Ascending aorta (tissue), 2 donors: ENCODE results near the gene ABCG4. TPM values are rescaled to one million over a fixed set of nuclear protein-coding genes. Genes with fewer than 3 reads are reported as not detected.
A peak's percentile ranks its signal among the peaks of the same experiment; 100 is the strongest.
"Not testable (repeated sequence)": the region's sequence is repeated elsewhere in the genome, so short reads cannot be mapped to it uniquely, and the experiment has no call there.

ENCODE experiments used
- DNase-seq, 2 donors: peaks; one replicate each; pipeline ENCODE4 v3.0.0-alpha.2; 2019; ENCODE audit warnings: low spot score in 2 of 2
- H3K27ac ChIP-seq, 2 donors: fragments of 200-600 bp; sonication (generic); one replicate each; pipeline ENCODE4 v1.5.1; 2016 to 2017; ENCODE audit warnings: mild to moderate bottlenecking in 1 of 2
- H3K27me3 ChIP-seq: fragments of 200-600 bp; sonication (generic); one replicate; pipeline ENCODE4 v1.5.1; 2017
- H3K36me3 ChIP-seq, 2 donors: fragments of 200-600 bp; sonication (generic); one replicate each; pipeline ENCODE4 v1.5.1; 2016
- H3K4me1 ChIP-seq, 2 donors: fragments of 200-600 bp; sonication (generic); one replicate each; pipeline ENCODE4 v1.5.1; 2016 to 2017; ENCODE audit warnings: mild to moderate bottlenecking in 1 of 2
- H3K4me3 ChIP-seq, 2 donors: fragments of 200-600 bp; sonication (generic); one replicate each; pipeline ENCODE4 v1.5.1; 2016 to 2017; ENCODE audit warnings: mild to moderate bottlenecking in 1 of 2
- H3K9me3 ChIP-seq, 2 donors: fragments of 200-600 bp; sonication (generic); one replicate each; pipeline ENCODE4 v1.5.1; 2016
- intact Hi-C: fragments of 100-400 bp; cut with DNase I; formaldehyde crosslinking; loops from one replicate; pipeline ENCODE4 v1.15.1; 2023
- total RNA-seq: library from RNA; depleted of rRNA; stranded (reverse); fragments of >200 nt; gene quantifications from one replicate; pipeline ENCODE4 v1.1.0, GENCODE V29; 2016
- TF ChIP-seq, protein P1 (sequence below), 3 experiments: fragments of 200-600 bp in 2 of 3; fragments of 450-650 bp in 1 of 3; sonication (generic) in 2 of 3; IDR thresholded peaks; one replicate each; pipeline ENCODE4 v1.5.1; 2016 to 2019; ENCODE audit warnings: antibody characterized with exemption in 3 of 3, mild to moderate bottlenecking in 1 of 3, moderate library complexity in 1 of 3

ABCG4 gene
- total RNA-seq, 1 donor from 2014 or later, result not detected

DNA sequence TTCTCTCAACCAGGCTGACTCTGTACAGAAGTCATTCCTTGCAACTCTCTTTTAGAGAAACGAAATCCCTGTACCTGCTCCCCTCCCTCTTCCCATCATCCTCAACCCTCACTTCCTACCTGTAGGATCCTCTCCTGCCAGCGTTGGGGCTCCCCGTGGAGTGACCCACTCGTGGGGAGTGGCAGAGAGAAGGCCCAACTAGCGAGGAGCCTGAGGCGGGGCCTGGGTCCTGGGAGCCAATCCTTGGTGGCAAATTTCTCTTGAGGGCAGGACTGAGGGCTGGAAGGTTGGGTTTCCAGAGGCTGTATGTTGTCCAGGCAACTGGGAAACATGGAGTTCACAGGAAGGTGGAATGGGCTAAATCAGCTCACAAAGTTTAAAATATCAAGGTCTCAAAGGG is 46.8 kb downstream of the ABCG4 start:
- Histone ChIP-seq H3K27me3 (no peaks in the 10 kb centered on the region), H3K27ac (no peak overlapping the region), H3K4me3 (no peak overlapping the region), H3K36me3 (no peaks in the 10 kb centered on the region), H3K4me1 (no peaks in the 10 kb centered on the region), H3K9me3 (no peaks in the 10 kb centered on the region)
- no peak for DNase-seq
- TF ChIP-seq, protein P1, sequence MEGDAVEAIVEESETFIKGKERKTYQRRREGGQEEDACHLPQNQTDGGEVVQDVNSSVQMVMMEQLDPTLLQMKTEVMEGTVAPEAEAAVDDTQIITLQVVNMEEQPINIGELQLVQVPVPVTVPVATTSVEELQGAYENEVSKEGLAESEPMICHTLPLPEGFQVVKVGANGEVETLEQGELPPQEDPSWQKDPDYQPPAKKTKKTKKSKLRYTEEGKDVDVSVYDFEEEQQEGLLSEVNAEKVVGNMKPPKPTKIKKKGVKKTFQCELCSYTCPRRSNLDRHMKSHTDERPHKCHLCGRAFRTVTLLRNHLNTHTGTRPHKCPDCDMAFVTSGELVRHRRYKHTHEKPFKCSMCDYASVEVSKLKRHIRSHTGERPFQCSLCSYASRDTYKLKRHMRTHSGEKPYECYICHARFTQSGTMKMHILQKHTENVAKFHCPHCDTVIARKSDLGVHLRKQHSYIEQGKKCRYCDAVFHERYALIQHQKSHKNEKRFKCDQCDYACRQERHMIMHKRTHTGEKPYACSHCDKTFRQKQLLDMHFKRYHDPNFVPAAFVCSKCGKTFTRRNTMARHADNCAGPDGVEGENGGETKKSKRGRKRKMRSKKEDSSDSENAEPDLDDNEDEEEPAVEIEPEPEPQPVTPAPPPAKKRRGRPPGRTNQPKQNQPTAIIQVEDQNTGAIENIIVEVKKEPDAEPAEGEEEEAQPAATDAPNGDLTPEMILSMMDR (IDR thresholded peaks at IDR 0.05), result no peak
- intact Hi-C loops, result loop anchor here (2.0 kb wide), 2 partner anchors 27 to 51 kb away; partner anchors contain the start of gene NLRX1

DNA sequence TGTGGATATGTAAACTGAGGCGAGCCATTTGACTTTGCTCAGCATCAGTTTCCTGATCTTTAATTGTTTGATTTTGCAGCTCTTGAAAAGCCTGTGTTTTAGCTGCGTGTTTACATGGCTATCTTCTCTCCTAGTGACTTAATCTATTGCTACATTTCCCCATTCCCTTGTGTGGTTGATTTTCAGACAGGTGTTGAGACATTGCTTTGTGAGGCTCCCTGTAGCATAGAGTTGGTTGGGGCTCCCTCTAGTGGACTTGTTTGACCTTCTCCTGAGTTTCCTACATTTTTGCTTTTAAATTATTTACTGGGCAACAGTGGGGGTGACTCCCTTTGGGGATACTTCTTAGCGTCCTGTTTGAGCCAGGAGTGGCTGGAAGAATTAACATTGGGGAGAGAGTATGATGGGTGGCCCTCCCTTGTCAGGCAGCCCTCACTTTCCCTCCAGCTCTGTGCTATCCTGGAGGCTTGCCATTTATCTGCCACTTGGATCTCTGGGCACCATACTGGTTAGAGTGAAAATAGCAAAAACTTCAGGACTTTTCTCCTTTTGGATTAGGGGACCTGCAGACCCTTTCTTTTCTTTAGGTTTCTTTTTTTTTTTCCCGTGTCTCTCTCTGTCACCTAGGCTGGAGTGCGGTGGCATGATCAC is 48.1 kb downstream of the ABCG4 start:
- peak in 1 of 2 donors; percentile 79 for DNase-seq
- intact Hi-C loops, result loop anchor here (2.0 kb wide), 2 partner anchors 28 to 52 kb away; partner anchors contain the start of gene NLRX1
- TF ChIP-seq, protein P1 (IDR thresholded peaks at IDR 0.05), result peak; percentile 51 to 73 (median 68)

DNA sequence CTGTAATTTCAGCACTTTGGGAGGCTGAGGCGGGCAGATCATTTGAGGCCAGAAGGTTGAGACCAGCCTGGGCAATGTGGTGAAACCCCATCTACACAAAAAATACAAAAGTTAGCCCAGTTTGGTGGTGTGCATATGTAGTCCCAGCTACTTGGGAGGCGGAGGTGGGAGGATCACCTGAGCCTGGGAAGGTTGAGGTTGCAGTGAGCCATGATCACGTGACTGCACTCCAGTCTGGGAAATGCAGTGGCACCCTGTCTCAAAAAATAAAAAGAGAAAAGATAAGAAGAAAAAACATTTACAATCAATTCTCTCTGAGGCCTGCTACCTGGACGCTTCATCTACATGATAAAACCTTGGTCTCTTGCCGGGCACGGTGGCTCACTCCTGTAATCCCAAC is 50.1 kb downstream of the ABCG4 start:
- intact Hi-C loops, result no loop called here

More for the DNA sequence above, 48.1 kb downstream of the ABCG4 start:
- H3K27ac ChIP-seq, result no peak overlapping the region
- no peaks in the 10 kb centered on the region for H3K9me3 ChIP-seq
- no peak overlapping the region for H3K4me3 ChIP-seq
- H3K27me3 ChIP-seq, result no peaks in the 10 kb centered on the region
- H3K4me1 ChIP-seq, result no peaks in the 10 kb centered on the region
- H3K36me3 ChIP-seq, result no peaks in the 10 kb centered on the region

DNA sequence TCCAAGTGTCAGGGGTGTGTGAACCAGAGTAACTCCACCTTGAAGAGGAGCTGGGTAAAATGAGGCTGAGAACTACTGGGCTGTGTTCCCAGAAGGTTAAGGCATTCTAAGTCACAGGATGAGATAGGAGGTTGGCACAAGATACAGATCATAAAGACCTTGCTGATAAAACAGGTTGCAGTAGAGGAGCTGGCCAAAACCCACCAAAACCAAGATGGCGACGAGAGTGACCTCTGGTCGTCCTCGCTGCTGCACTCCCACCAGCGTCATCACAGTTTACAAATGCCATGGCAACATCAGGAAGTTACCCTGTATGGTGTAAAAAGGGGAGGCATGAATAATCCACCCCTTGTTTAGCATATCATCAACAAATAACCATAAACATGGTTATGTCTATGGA is 52.4 kb downstream of the ABCG4 start:
- intact Hi-C loops, H3K4me1 ChIP-seq, H3K27ac ChIP-seq, H3K9me3 ChIP-seq, H3K4me3 ChIP-seq, H3K36me3 ChIP-seq, H3K27me3 ChIP-seq, DNase-seq: not testable (repeated sequence)

More for the DNA sequence above, 50.1 kb downstream of the ABCG4 start:
- no peaks in the 10 kb centered on the region for H3K4me1 ChIP-seq
- no peak overlapping the region for H3K4me3 ChIP-seq
- no peaks in the 10 kb centered on the region for H3K27me3 ChIP-seq
- no peaks in the 10 kb centered on the region for H3K9me3 ChIP-seq
- TF ChIP-seq, protein P1 (IDR thresholded peaks at IDR 0.05), result no peak
- no peak for DNase-seq
- H3K36me3 ChIP-seq, result no peaks in the 10 kb centered on the region
- H3K27ac ChIP-seq, result no peak overlapping the region

DNA sequence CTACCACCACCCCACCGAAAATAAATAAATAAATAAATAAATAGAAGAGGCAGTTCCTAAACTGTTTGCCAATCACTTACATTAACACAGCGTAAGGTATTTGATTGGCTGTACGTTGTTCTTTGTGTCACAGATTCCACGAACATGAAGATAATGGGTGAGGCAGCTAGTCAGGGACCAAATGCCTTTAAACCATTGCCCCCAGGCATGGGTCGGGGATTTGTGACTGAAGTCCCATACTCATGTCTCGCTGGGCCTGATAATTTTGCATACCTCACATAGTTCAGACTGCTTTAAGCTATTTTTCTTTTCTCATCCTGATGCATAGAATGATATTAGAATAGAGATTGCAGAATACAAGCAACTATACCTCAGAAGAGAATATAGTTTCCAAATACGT is 53.7 kb downstream of the ABCG4 start:
- peaks cover 0 to 5% of the 10 kb centered on the region in 2 donors for H3K4me1 ChIP-seq
- no peak overlapping the region for H3K4me3 ChIP-seq
- no peak overlapping the region for H3K27ac ChIP-seq
- H3K36me3 ChIP-seq, result no peaks in the 10 kb centered on the region
- TF ChIP-seq, protein P1 (IDR thresholded peaks at IDR 0.05), result no peak
- no peak for DNase-seq
- intact Hi-C loops, result no loop called here
- no peaks in the 10 kb centered on the region for H3K9me3 ChIP-seq
- H3K27me3 ChIP-seq, result no peaks in the 10 kb centered on the region

DNA sequence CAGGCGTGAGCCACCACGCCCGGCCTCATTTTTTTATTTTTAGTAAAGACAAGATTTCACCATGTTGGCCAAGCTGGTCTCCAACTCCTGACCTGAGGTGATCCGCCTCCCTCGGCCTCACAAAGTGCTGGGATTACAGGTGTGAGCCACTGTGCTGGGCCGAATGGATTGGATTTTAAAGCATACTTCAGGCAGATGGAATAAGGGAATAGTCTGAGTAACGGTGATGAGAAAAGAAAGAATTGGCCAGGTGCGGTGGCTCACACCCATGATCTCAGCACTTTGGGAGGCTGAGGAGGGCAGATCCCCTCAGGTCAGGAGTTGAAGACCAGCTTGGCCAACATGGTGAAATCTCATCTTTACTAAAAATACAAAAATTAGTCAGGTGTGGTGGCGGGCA is 55.2 kb downstream of the ABCG4 start:
- TF ChIP-seq, protein P1 (IDR thresholded peaks at IDR 0.05), result no peak
- H3K9me3 ChIP-seq, result no peaks in the 10 kb centered on the region
- no peak for DNase-seq
- intact Hi-C loops, result no loop called here
- H3K27ac ChIP-seq, result no peak overlapping the region
- H3K4me1 ChIP-seq, result peaks cover 0 to 10% of the 10 kb centered on the region in 2 donors
- no peaks in the 10 kb centered on the region for H3K36me3 ChIP-seq
- no peaks in the 10 kb centered on the region for H3K27me3 ChIP-seq
- H3K4me3 ChIP-seq, result no peak overlapping the region
